Astrocyte (in vitro differentiated cells and primary cell): ENCODE data around the gene PERM1. TPM values are rescaled to one million over a fixed set of nuclear protein-coding genes. Genes with fewer than 3 reads are reported as not detected.
"Not testable (repeated sequence)": the region's sequence is repeated elsewhere in the genome, so short reads cannot be mapped to it uniquely, and the experiment has no call there.

Source experiments
- DNase-seq: peaks from one replicate; pipeline ENCODE4 v3.0.0-alpha.2; 2010; ENCODE audit warnings: low read depth
- FAIRE-seq: peaks from 2 replicates; lab custom pipeline; 2011; peaks lifted over from hg19 to GRCh38; lab: Jason Lieb, UNC
- H2AFZ ChIP-seq: 2 replicates; pipeline ENCODE4 v1.6.0; 2012; ENCODE audit warnings: low read depth, low read length, inconsistent platforms
- H3K27ac ChIP-seq: 2 replicates; pipeline ENCODE4 v1.5.1; 2011; ENCODE audit warnings: low read depth, low read length, inconsistent platforms
- H3K27me3 ChIP-seq: 2 replicates; pipeline ENCODE4 v1.6.0; 2011; ENCODE audit warnings: low read length, inconsistent platforms; ENCODE audit not compliant: insufficient read depth
- H3K36me3 ChIP-seq: 2 replicates; pipeline ENCODE4 v1.5.1; 2011; ENCODE audit warnings: low read length, inconsistent platforms; ENCODE audit not compliant: insufficient read depth
- H3K4me1 ChIP-seq: 2 replicates; pipeline ENCODE4 v1.5.1; 2011; ENCODE audit warnings: low read length, inconsistent platforms; ENCODE audit not compliant: insufficient read depth
- H3K4me2 ChIP-seq: 2 replicates; pipeline ENCODE4 v1.6.0; 2012; ENCODE audit warnings: low read length, inconsistent platforms
- H3K4me3 ChIP-seq: 2 replicates; pipeline ENCODE4 v1.5.1; 2011; ENCODE audit warnings: low read depth, mild to moderate bottlenecking, low read length, inconsistent platforms; ENCODE audit not compliant: insufficient read depth
- H3K79me2 ChIP-seq: 2 replicates; pipeline ENCODE4 v1.6.0; 2012; ENCODE audit warnings: mild to moderate bottlenecking, low read length, inconsistent platforms; ENCODE audit not compliant: insufficient read depth
- H3K9ac ChIP-seq: 2 replicates; pipeline ENCODE4 v1.6.0; 2012; ENCODE audit warnings: mild to moderate bottlenecking, low read length, inconsistent platforms
- H3K9me3 ChIP-seq: 2 replicates; pipeline ENCODE4 v1.5.1; 2012; ENCODE audit warnings: low read depth, mild to moderate bottlenecking, low read length, inconsistent platforms; ENCODE audit not compliant: insufficient read depth
- H4K20me1 ChIP-seq: 2 replicates; pipeline ENCODE4 v1.6.0; 2012; ENCODE audit warnings: low read length, inconsistent platforms; ENCODE audit not compliant: insufficient read depth
- H3K27ac Mint-ChIP-seq: one replicate; pipeline ENCODE4 v1.8.0; 2021; ENCODE audit warnings: mild to moderate bottlenecking, mixed read lengths; ENCODE audit not compliant: unreplicated experiment
- H3K27me3 Mint-ChIP-seq: one replicate; pipeline ENCODE4 v1.8.0; 2021; ENCODE audit warnings: low read depth, mixed read lengths; ENCODE audit not compliant: unreplicated experiment
- H3K36me3 Mint-ChIP-seq: one replicate; pipeline ENCODE4 v1.8.0; 2021; ENCODE audit warnings: low read depth, mixed read lengths; ENCODE audit not compliant: unreplicated experiment
- H3K4me1 Mint-ChIP-seq: one replicate; pipeline ENCODE4 v1.8.0; 2021; ENCODE audit warnings: low read depth, mixed read lengths; ENCODE audit not compliant: unreplicated experiment
- H3K4me3 Mint-ChIP-seq: one replicate; pipeline ENCODE4 v1.8.0; 2021; ENCODE audit warnings: mild to moderate bottlenecking, moderate library complexity, mixed read lengths; ENCODE audit not compliant: unreplicated experiment
- H3K9me3 Mint-ChIP-seq: one replicate; pipeline ENCODE4 v1.8.0; 2021; ENCODE audit warnings: mild to moderate bottlenecking, mixed read lengths; ENCODE audit not compliant: unreplicated experiment
- CTCF ChIP-seq: IDR thresholded peaks from 2 replicates; pipeline ENCODE4 v1.5.1; 2011; ENCODE audit warnings: low read depth, mild to moderate bottlenecking, inconsistent platforms, low read length, moderate library complexity; ENCODE audit not compliant: insufficient read depth
- EZH2 ChIP-seq: IDR thresholded peaks from 2 replicates; pipeline ENCODE4 v1.6.1; 2012; ENCODE audit warnings: mild to moderate bottlenecking, low read length, inconsistent platforms; ENCODE audit not compliant: insufficient read depth
- total RNA-seq: library from RNA; stranded (reverse); gene quantifications from 2 replicates; pipeline ENCODE4 v1.2.1, GENCODE V29; 2021

The PERM1 gene
- total RNA-seq, 1 donor from 2014 or later = 0.20 TPM

- Mint-ChIP-seq H3K9me3 (no peaks in the 10 kb centered on the region), H3K27me3 (peaks cover 36% of the 10 kb centered on the region), H3K36me3 (peaks cover 5% of the 10 kb centered on the region), H3K4me1 (no peaks in the 10 kb centered on the region), H3K4me3 (no peak overlapping the region), H3K27ac (no peak overlapping the region)
- H3K9me3 ChIP-seq = no peaks in the 10 kb centered on the region
- no peaks in the 10 kb centered on the region for H3K4me1 ChIP-seq
- no peak for FAIRE-seq
- TF ChIP-seq EZH2 (no peak), CTCF (no peak)
- no peak overlapping the region for H3K4me3 ChIP-seq
- H3K9ac ChIP-seq = no peak overlapping the region
- H3K27ac ChIP-seq = no peak overlapping the region
- peaks cover 4% of the 10 kb centered on the region for H3K27me3 ChIP-seq
- DNase-seq = no peak
- no peak overlapping the region for H3K4me2 ChIP-seq
- no peaks in the 10 kb centered on the region for H3K36me3 ChIP-seq
- no peaks in the 10 kb centered on the region for H3K79me2 ChIP-seq
- no peaks in the 10 kb centered on the region for H4K20me1 ChIP-seq
- no peak overlapping the region for H2AFZ ChIP-seq
Observed at GRCh38 chr1:978835-979743, 2.8 kb downstream of the PERM1 start.

GRCh38 chr1:978069-978834 is 3.6 kb downstream of the PERM1 start:
- Mint-ChIP-seq H3K27me3 (peaks cover 29% of the 10 kb centered on the region), H3K4me1 (no peaks in the 10 kb centered on the region), H3K27ac (peak overlapping the region; percentile 26)

GRCh38 chr1:976791-977190 is 5.1 kb downstream of the PERM1 start:
- H4K20me1 ChIP-seq, H3K9me3 ChIP-seq, H3K36me3 Mint-ChIP-seq, DNase-seq, H3K4me1 Mint-ChIP-seq, H3K27ac ChIP-seq, H3K27ac Mint-ChIP-seq, H3K27me3 ChIP-seq, H3K4me2 ChIP-seq, H3K4me1 ChIP-seq, H3K9ac ChIP-seq, H2AFZ ChIP-seq, H3K9me3 Mint-ChIP-seq, H3K4me3 Mint-ChIP-seq, FAIRE-seq, H3K79me2 ChIP-seq, H3K4me3 ChIP-seq, H3K36me3 ChIP-seq: not testable (repeated sequence)
- peaks cover 23% of the 10 kb centered on the region for H3K27me3 Mint-ChIP-seq

More at GRCh38 chr1:978069-978834, 3.6 kb downstream of the PERM1 start:
- H3K4me1 ChIP-seq = no peaks in the 10 kb centered on the region
- DNase-seq = no peak
- H4K20me1 ChIP-seq = no peaks in the 10 kb centered on the region
- no peaks in the 10 kb centered on the region for H3K9me3 ChIP-seq
- no peak overlapping the region for H3K9ac ChIP-seq
- H2AFZ ChIP-seq = no peak overlapping the region
- Mint-ChIP-seq H3K36me3 (peaks cover 5% of the 10 kb centered on the region), H3K9me3 (no peaks in the 10 kb centered on the region), H3K4me3 (no peak overlapping the region)
- no peak overlapping the region for H3K4me3 ChIP-seq
- H3K4me2 ChIP-seq = no peak overlapping the region
- H3K79me2 ChIP-seq = no peaks in the 10 kb centered on the region
- H3K27ac ChIP-seq = no peak overlapping the region
- H3K27me3 ChIP-seq = peaks cover 4% of the 10 kb centered on the region
- H3K36me3 ChIP-seq = no peaks in the 10 kb centered on the region
- FAIRE-seq = no peak
- TF ChIP-seq EZH2 (no peak), CTCF (no peak)
